GM23248 (cell line): ENCODE data around the gene MPC1L.

ENCODE experiments used
- EZH2 ChIP-seq: fragments of 200-600 bp; sonication (generic); IDR thresholded peaks from 2 replicates; pipeline ENCODE4 v1.6.1; 2018; ENCODE audit warnings: antibody characterized with exemption, mild to moderate bottlenecking; ENCODE audit not compliant: insufficient read depth, poor library complexity, severe bottlenecking
- EZH2phosphoT487 ChIP-seq: fragments of 200-600 bp; sonication (generic); IDR thresholded peaks from 2 replicates; pipeline ENCODE4 v1.6.1; 2018; ENCODE audit warnings: antibody characterized with exemption, moderate library complexity, mild to moderate bottlenecking, low read depth; ENCODE audit not compliant: insufficient read depth

DNA sequence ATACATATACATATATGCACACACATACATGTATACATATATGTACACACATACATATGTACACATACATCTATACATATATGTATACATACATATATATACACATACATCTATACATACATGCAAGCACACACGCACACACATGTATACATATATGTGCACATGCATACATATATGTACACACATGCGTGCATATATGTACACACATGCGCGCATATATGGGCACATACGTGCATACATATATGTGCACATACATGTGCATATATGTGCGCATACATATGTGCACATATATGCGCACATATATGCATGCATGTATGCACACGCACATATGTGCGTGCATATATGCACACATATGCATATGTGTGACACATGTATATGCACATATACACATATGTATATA, 7.3 kb upstream of the MPC1L start:
- TF ChIP-seq EZH2phosphoT487 (no peak), EZH2 (no peak)
